HEK293 (cell line): ENCODE data around the gene ARPC4.

ENCODE experiments used
- CTCF ChIP-seq: fragments of 450-650 bp; formaldehyde crosslinking; IDR thresholded peaks from 2 replicates; pipeline ENCODE4 v1.5.1; 2016; ENCODE audit warnings: missing biosample characterization, missing genetic modification characterization
- FEZF1 ChIP-seq: fragments of 450-650 bp; formaldehyde crosslinking; IDR thresholded peaks from 2 replicates; pipeline ENCODE4 v1.5.1; 2016; ENCODE audit warnings: missing biosample characterization, missing genetic modification characterization
- GLIS2 ChIP-seq: fragments of 450-650 bp; formaldehyde crosslinking; IDR thresholded peaks from 2 replicates; pipeline ENCODE4 v1.5.1; 2016; ENCODE audit warnings: missing biosample characterization, missing genetic modification characterization
- HOXA7 ChIP-seq: sonication (generic); formaldehyde crosslinking; IDR thresholded peaks from 2 replicates; pipeline ENCODE4 v1.8.1; 2022; ENCODE audit warnings: missing genetic modification reagents, borderline replicate concordance
- KLF1 ChIP-seq: fragments of 450-650 bp; formaldehyde crosslinking; IDR thresholded peaks from 2 replicates; pipeline ENCODE4 v1.5.1; 2016; ENCODE audit warnings: missing biosample characterization, missing genetic modification characterization
- MEIS1 ChIP-seq: sonication (generic); formaldehyde crosslinking; IDR thresholded peaks from 2 replicates; pipeline ENCODE4 v1.8.1; 2022; ENCODE audit warnings: missing genetic modification reagents, mild to moderate bottlenecking, borderline replicate concordance
- OSR2 ChIP-seq: fragments of 450-650 bp; formaldehyde crosslinking; IDR thresholded peaks from 2 replicates; pipeline ENCODE4 v1.5.1; 2016; ENCODE audit warnings: missing biosample characterization, missing genetic modification characterization
- PRDM10 ChIP-seq: fragments of 450-650 bp; formaldehyde crosslinking; IDR thresholded peaks from 2 replicates; pipeline ENCODE4 v1.5.1; 2016; ENCODE audit warnings: missing biosample characterization, missing genetic modification characterization
- SCRT1 ChIP-seq: fragments of 450-650 bp; formaldehyde crosslinking; IDR thresholded peaks from 2 replicates; pipeline ENCODE4 v1.5.1; 2016; ENCODE audit warnings: missing biosample characterization, missing genetic modification characterization, borderline replicate concordance
- WT1 ChIP-seq: fragments of 450-650 bp; formaldehyde crosslinking; IDR thresholded peaks from 2 replicates; pipeline ENCODE4 v1.5.1; 2016; ENCODE audit warnings: missing biosample characterization, missing genetic modification characterization
- YY2 ChIP-seq: fragments of 450-650 bp; formaldehyde crosslinking; IDR thresholded peaks from 2 replicates; pipeline ENCODE4 v1.5.1; 2016; ENCODE audit warnings: missing biosample characterization, missing genetic modification characterization
- ZBTB11 ChIP-seq: fragments of 450-650 bp; formaldehyde crosslinking; conservative IDR thresholded peaks from 2 replicates; pipeline ENCODE4 v1.5.1; 2016; ENCODE audit warnings: low read depth, missing biosample characterization, missing genetic modification characterization
- ZBTB17 ChIP-seq: fragments of 450-650 bp; formaldehyde crosslinking; IDR thresholded peaks from 2 replicates; pipeline ENCODE4 v1.5.1; 2016; ENCODE audit warnings: missing biosample characterization, missing genetic modification characterization
- ZBTB20 ChIP-seq: fragments of 450-650 bp; formaldehyde crosslinking; IDR thresholded peaks from 2 replicates; pipeline ENCODE4 v1.5.1; 2016; ENCODE audit warnings: missing biosample characterization, missing genetic modification characterization
- ZBTB7A ChIP-seq: fragments of 450-650 bp; formaldehyde crosslinking; IDR thresholded peaks from 2 replicates; pipeline ENCODE4 v1.5.1; 2016; ENCODE audit warnings: low read depth, missing biosample characterization, missing genetic modification characterization
- ZEB2 ChIP-seq: fragments of 450-650 bp; formaldehyde crosslinking; IDR thresholded peaks from 2 replicates; pipeline ENCODE4 v1.5.1; 2016; ENCODE audit warnings: missing biosample characterization, missing genetic modification characterization
- ZNF10 ChIP-seq: fragments of 450-650 bp; formaldehyde crosslinking; IDR thresholded peaks from 2 replicates; pipeline ENCODE4 v1.5.1; 2017; ENCODE audit warnings: missing biosample characterization, missing genetic modification characterization
- ZNF132 ChIP-seq: fragments of 450-650 bp; formaldehyde crosslinking; IDR thresholded peaks from 2 replicates; pipeline ENCODE4 v1.5.1; 2017; ENCODE audit warnings: missing biosample characterization, missing genetic modification characterization, borderline replicate concordance
- ZNF133 ChIP-seq: fragments of 450-650 bp; formaldehyde crosslinking; IDR thresholded peaks from 2 replicates; pipeline ENCODE4 v1.5.1; 2016; ENCODE audit warnings: missing biosample characterization, missing genetic modification characterization
- ZNF157 ChIP-seq: fragments of 450-650 bp; formaldehyde crosslinking; IDR thresholded peaks from 2 replicates; pipeline ENCODE4 v1.5.1; 2016; ENCODE audit warnings: missing biosample characterization, missing genetic modification characterization
- ZNF19 ChIP-seq: fragments of 450-650 bp; formaldehyde crosslinking; IDR thresholded peaks from 2 replicates; pipeline ENCODE4; 2016; ENCODE audit warnings: missing biosample characterization, missing genetic modification characterization, low read depth
- ZNF302 ChIP-seq: fragments of 450-650 bp; formaldehyde crosslinking; IDR thresholded peaks from 2 replicates; pipeline ENCODE4 v1.5.1; 2016; ENCODE audit warnings: missing biosample characterization, missing genetic modification characterization, low read depth
- ZNF335 ChIP-seq: fragments of 450-650 bp; formaldehyde crosslinking; conservative IDR thresholded peaks from 2 replicates; pipeline ENCODE4 v1.5.1; 2016; ENCODE audit warnings: missing biosample characterization, missing genetic modification characterization
- ZNF350 ChIP-seq: fragments of 450-650 bp; formaldehyde crosslinking; IDR thresholded peaks from 2 replicates; pipeline ENCODE4 v1.5.0; 2017; ENCODE audit warnings: missing biosample characterization, mild to moderate bottlenecking, missing genetic modification characterization
- ZNF398 ChIP-seq: fragments of 450-650 bp; formaldehyde crosslinking; IDR thresholded peaks from 2 replicates; pipeline ENCODE4 v1.5.1; 2017; ENCODE audit warnings: missing biosample characterization, missing genetic modification characterization
- ZNF416 ChIP-seq: fragments of 450-650 bp; formaldehyde crosslinking; IDR thresholded peaks from 2 replicates; pipeline ENCODE4 v1.5.1; 2016; ENCODE audit warnings: missing biosample characterization, missing genetic modification characterization
- ZNF473 ChIP-seq: fragments of 450-650 bp; formaldehyde crosslinking; IDR thresholded peaks from 2 replicates; pipeline ENCODE4 v1.5.1; 2017; ENCODE audit warnings: missing biosample characterization, missing genetic modification characterization
- ZNF558 ChIP-seq: fragments of 450-650 bp; formaldehyde crosslinking; IDR thresholded peaks from 2 replicates; pipeline ENCODE4 v1.5.1; 2016; ENCODE audit warnings: missing biosample characterization, missing genetic modification characterization
- ZNF654 ChIP-seq: fragments of 450-650 bp; formaldehyde crosslinking; IDR thresholded peaks from 2 replicates; pipeline ENCODE4 v1.5.1; 2016; ENCODE audit warnings: low read depth, missing biosample characterization, missing genetic modification characterization
- ZNF677 ChIP-seq: fragments of 450-650 bp; IDR thresholded peaks from 2 replicates; pipeline ENCODE4 v1.5.0; 2018; ENCODE audit warnings: missing biosample characterization, mild to moderate bottlenecking, missing genetic modification characterization, moderate library complexity
- ZSCAN30 ChIP-seq: fragments of 450-650 bp; IDR thresholded peaks from 2 replicates; pipeline ENCODE4 v1.5.1; 2018; ENCODE audit warnings: missing biosample characterization, mild to moderate bottlenecking, missing genetic modification characterization, moderate library complexity

Gene ARPC4

GRCh38 chr3:9792405-9793160, at the start of gene ARPC4, which contains the start of gene TADA3 (continued):
- TF ChIP-seq WT1 (tag by site-specific recombination) (0 out of 2 replicates have a peak, but pooled peaks have one; percentile 44), ZNF10 (tag by site-specific recombination) (no peak), ZNF302 (no peak), OSR2 (0 out of 2 replicates have a peak, but pooled peaks have one; percentile 0), FEZF1 (peak; percentile 40), ZNF350 (tag by site-specific recombination) (no peak), ZNF19 (tag by site-specific recombination) (no peak), ZNF677 (no peak), ZBTB17 (tag by site-specific recombination) (peak; percentile 64), ZNF473 (tag by site-specific recombination) (no peak), ZNF132 (no peak), ZNF133 (tag by site-specific recombination) (no peak), PRDM10 (tag by site-specific recombination) (peak; percentile 100), GLIS2 (peak; percentile 97), SCRT1 (tag by site-specific recombination) (no peak), ZNF398 (tag by site-specific recombination) (peak; percentile 49; the same call in 1 of the 2 replicates), CTCF (tag by site-specific recombination) (peak; percentile 28), MEIS1 (CRISPR knock-in tag) (no peak), ZNF335 (tag by site-specific recombination) (peak; percentile 81), ZSCAN30 (tag by site-specific recombination) (peak; percentile 71; the same call in 1 of the 2 replicates), ZNF654 (tag by site-specific recombination) (no peak), ZNF416 (tag by site-specific recombination) (no peak), KLF1 (tag by site-specific recombination) (peak; percentile 94), ZBTB20 (tag by site-specific recombination) (peak; percentile 72), ZEB2 (peak; percentile 81), ZBTB11 (tag by site-specific recombination) (peak; percentile 70), ZNF558 (tag by site-specific recombination) (0 out of 2 replicates have a peak, but pooled peaks have one; percentile 28), YY2 (tag by site-specific recombination) (no peak), HOXA7 (no peak), ZNF157 (no peak), ZBTB7A (tag by site-specific recombination) (peak; percentile 81; the same call in 1 of the 2 replicates)
